Mucosa of gallbladder (tissue), 1 donor: ENCODE data around the gene IL22RA1. TPM values are rescaled to one million over a fixed set of nuclear protein-coding genes. Genes with fewer than 3 reads are reported as not detected.

Experiments
- DNase-seq: peaks from one replicate; pipeline ENCODE4 v3.0.0-alpha.2; 2020; ENCODE audit warnings: low spot score
- total RNA-seq: library from RNA; stranded (reverse); gene quantifications from one replicate; pipeline ENCODE4 v1.2.1, GENCODE V29; 2021
- donor health status: DM: no; HTN: no; CAD: no.

Gene IL22RA1
- total RNA-seq, 1 donor from 2014 or later = 11.6 TPM

DNA sequence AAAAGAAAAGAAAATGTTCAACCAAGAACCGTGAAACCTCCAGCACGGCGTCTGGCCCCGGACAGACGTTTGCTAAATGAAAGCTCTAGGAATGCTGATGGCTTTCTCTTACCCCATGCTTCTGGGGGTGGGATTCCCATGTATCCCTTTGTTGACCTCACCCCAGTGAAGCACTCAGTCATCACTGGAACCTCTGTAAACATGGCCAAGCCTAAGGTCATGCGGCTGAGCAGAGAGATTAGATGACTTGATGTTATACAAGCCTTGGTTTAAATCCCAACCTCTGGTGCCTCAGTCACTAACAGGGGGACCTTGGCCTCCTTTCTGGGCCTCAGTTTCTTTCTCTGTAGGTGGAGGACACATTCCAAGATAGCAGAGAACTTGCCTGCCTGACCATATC is 28.2 kb downstream of the IL22RA1 start:
- DNase-seq = no peak

DNA sequence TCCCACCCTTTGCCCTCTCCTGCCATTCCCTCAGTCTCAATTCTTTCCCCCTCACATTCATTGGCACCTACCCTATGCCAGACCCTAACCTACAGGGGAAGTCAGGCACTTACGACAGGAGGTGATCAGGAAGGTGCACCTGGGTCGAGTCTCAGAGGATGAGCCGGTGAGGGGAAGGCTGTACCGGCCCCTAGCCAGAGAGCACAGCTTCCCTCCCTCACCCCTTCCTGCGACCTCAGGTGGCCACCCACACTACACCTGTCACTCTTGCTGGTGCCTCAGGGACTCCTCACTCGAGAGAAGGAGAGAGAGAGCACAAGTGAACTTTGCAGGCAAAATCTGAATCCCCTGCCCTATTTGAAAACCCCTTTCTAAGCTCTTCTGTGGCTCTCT is 29.3 kb downstream of the IL22RA1 start:
- no peak for DNase-seq

DNA sequence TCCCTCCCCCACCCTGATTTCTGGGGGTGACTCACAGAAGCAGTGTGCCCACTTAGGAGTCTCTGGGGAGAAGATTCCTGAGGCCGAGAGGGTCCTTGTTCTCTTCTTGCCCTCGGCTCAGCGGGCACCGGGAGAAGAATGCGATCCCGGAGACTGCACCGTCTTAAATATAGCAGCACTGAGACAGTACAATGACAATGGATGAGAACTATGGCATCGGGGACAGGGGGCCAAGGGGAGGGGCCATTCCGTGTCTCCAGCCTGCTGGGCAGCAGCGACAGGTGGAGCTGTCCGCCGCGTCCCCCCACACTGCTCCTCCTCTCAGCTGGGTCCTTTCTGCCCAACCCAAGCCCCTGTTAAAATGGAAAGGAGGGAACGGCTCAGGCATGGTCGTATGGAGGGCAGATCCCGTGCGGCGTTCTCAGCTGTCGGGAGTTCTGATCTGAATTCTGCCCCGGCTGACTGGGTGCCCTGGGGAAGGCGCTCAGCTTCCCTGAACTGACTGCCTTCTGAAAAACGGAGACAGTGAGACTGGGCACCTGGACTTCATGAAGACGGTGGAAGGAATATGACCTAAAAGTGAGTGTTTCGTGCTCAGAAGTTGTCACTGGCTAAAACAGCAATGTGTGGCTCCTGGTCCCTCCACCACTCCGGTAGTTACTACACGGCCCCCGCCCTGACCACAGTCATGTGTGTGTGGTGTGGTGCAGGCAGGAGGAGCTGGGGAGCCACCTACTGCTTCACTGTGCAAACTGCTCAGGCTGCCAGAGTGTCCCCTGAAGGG is 30.8 kb downstream of the IL22RA1 start, which contains the start of gene MYOM3:
TSS of gene MYOM3 (minus strand) at position 140 of the 784 bp plus-strand sequence. CDS start 3,499 bp downstream, outside the sequence.
- peak; percentile 60 for DNase-seq

DNA sequence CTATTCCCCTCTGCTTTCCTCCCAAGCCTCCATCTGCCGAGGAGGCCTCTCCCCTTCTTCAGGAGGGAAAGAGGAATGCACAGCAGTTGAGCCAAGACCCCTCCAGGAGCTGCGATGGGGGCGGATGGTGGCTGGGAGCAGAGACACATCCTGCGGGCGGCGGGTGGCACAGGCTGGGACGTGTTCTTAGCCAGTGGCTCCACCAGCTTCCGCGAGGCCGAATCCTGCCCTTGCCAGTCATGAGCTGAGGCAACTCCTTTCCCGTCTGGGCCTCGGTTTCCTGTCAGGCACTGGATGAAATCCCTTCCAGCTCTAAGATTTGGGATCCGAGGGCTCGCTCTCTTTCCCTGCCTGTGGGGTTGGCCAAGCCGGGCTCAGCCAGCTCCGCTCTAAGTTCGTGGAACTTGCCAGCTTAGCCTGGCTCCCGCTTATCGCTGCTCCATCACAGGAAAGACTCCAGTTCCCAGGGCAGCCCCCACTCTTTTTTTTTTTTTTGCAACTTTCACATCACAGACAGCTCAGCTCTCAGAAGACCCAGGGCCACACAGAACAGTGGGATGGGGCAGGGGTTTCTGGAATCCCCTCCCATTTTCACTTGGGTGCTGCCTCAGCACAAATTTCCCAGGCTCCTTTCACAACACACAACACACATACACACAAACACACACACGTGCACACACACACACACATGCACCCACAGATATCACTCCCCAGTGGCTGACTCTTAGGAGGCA is 31.5 kb downstream of the IL22RA1 start:
- no peak for DNase-seq

DNA sequence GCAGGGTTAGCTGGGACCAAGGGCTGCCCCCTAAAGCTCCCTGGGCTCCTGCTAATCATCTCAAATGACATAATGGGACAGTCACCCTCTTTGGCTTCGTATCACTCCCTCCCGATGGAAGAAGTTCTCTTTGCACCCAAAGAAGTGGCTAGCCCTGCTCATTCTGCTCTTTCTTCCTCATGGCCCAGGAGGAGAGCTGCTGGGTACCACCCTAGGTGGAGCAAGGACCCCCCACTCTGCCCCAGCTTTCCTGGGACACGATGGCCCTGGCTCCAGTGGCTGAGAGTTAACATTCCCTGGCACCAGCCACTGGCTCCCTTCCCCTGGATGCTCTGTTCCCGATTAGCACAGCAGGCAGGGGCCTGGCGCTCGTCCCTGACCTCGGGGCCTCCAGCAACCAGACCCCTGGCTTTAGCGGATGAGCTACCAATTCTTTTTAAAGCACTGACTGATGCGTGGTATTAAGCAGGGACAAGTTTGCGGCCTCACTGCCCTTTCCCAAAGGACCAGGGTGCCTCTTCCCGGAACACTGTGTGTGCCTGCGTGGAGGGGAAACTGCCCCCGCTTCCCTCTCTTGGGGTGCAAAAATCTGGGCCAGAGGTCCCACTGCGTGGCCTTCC is 32.2 kb downstream of the IL22RA1 start:
- DNase-seq = no peak

DNA sequence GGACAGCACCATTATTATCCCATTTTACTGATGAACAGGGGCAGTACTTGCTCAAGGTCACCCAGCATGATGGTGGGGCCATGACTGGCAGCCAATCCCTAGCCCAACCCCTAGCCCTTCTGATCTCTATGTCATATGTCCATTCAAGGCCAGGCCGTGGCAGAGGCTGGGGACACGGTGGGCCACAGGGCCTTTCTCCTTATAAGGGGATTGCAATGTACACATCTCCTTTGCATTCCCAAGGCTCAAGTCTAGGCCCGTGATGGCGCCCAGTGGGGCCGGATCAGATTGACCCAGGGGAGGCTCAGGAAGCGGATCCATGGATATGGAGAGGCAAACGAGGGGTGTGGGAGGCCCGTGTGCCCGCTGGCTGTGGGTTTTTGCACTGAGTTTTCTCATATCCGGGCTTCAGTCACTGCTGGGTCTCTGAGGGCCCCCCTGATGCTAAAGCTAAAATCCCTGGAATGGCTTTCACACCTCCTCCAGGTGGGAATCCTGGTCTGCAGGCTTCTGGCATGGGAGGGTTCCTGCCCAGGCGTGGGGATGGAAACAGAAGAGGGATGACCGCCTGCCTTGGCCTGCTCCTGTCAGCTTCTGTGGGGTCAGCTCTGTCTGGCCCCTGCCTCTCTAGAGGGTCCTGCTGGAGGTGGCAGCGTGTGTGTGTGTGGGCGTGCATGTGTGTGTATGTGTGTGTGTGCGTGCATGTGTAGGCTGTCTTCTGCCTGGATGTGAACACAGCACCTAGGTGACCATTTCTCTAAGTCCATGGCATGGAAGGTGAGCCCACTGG is 33.1 kb downstream of the IL22RA1 start:
- DNase-seq = no peak

DNA sequence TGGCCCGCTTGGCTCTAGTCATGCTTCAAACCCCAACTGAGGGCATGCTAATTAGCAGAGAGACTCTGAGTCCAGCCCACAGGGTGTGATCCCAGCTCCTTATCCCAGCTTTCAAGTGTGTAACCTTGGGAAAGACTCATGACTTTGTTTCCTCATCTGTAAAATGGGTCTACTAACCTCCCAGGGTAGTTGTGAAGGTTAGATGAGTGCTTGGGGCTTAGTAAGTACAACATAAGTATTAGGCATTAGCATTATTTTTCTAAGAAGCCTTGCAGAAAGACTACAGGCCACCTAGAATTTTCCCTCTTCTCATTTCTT is 33.8 kb downstream of the IL22RA1 start:
- no peak for DNase-seq

DNA sequence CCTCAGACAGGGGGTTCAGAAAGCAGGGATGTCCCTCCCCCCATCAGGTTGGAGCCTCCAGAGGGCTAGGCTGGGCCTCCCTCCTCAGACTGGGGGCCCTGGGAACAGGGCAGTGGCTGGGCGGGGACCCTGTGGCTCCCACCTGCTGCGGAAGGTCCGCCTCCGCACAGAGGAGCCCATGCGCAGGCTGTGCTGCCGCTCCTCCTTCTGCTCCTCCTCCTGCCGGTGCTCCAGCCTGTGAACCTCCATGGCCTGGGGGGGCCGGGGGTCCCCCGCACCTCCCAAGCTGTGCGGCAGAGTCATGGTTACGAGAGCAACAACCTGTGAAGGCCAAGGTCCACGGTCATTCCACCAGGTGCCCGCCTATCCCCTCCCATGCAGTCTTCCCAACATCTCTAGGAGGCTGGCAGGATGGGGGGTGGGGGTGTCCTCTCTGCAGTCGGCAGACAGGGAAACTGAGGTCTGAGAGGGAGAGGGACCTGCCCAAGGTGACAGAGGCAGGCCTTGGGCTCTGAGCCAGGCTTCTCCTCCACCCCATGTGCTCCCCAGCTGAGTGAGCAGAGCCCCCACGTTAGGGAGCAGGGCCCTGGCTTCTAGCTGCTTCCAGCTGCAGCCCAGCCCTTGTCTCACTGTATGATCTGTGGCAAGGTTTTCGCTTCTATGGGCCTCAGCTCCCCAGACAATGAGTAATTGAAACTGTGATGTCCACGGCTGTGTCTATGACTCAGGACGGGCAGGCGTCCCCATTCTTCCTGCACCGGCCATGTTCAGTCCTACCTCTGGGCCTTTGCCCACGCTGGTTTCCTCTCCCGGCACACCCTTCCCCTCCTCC is 34.4 kb downstream of the IL22RA1 start:
- no peak for DNase-seq

DNA sequence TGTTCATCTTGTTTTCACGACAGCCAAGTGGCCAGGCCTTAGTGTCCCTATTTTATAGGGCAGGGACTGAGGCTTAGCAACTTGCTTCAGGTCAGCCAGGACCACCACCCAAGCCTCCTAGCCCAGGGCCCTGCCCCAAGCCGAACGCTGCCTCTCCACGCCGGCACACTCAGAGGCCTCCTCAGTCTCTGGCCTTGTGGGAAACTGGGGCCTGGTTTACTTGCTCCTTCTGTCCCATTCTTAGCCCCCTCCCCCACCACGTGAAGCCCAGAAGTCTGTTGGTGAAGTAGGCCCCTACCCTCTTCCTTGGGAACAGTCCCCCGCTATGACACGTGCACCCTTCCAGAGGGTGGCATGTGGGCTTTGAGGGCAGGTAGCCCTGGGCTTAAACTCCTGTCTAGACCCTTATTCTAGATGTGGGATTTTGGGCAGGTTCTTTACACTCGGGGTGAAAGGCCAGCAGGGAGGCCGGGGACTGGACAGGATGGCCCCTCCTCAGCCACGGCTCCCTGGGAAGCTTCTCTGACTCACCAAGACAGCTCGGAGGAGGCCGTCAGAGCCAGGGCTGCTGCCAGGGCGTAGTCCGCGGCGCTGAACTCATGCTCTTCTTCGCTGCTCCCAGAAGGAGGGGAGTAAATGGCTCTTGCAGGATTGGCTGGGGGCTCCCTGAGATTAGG is 35.3 kb downstream of the IL22RA1 start:
- no peak for DNase-seq

DNA sequence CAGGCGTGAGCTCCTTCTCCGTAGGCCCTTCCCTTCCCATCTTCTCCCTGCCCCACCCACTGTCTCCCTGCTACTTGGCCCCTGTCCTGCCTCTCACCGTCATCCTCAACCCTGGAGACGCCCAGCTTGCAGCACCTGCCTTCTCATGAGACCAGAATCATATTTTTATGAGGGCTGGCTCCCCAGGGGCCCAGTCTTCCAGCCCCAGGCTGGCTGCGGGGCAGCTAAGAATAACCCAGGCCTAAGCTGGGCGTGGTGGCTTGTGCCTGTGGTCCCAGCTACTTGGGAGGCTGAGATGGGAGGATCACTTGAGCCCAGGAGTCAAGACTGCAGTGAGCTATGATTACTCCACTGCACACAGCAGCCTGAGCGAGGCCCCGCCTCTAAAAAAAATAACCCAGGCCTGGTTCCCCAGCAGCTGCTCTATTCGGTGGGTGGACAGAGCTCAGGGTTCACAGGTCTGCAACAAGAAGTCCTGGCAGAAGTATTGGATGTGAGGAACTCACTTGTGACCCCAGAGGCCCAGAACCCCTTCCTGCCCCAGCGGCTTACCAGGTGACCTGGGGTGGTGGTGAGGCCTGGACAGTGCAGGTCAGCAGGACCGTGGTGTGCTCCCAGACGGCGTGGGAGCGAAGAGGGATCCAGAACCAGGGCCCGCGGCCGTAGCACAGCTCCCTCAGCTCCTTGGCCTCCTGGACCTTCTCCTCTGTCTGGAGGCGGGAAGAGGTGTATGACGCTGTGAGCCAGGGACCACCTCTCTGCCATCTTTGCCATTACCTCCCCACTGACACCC is 37.4 kb downstream of the IL22RA1 start:
- no peak for DNase-seq

DNA sequence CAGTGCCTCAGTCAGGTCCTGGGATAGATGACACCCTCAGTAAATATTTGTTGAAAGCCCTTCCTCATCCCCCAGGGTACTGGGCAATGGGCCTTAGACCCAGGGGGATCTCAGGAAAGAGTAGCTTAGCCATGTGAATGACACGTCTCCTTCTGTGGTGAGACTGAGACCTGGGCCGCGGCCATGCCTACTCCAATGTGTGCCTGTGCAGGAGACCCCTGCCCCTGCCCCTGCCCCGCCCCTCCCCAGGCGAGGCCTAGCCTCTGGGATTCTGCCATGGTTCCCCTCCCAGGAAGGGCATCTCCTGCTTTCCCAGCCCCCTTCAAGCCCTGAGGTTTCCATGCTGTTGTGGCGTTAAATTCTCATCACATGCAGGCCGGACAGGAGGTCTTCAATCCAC is 38.1 kb downstream of the IL22RA1 start:
- no peak for DNase-seq

DNA sequence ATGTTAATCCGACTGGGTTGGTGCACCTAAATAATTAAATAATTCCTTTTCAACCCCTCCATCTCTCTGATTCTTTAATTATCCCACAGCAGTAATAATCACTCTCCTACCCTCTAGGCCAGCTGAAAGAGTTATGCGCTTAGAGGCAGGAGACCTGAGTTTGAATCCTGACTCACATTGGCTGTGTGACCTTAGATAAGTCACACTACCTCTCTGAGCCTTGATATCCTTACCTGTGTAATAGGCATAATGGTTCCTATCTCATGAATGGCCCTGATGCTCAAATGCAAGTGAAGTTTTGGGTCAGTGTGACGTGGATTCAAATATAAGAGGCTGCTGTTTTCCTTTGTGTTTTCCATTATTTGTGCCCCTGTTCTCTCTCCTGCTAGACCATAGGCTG is 39.1 kb downstream of the IL22RA1 start:
- no peak for DNase-seq

DNA sequence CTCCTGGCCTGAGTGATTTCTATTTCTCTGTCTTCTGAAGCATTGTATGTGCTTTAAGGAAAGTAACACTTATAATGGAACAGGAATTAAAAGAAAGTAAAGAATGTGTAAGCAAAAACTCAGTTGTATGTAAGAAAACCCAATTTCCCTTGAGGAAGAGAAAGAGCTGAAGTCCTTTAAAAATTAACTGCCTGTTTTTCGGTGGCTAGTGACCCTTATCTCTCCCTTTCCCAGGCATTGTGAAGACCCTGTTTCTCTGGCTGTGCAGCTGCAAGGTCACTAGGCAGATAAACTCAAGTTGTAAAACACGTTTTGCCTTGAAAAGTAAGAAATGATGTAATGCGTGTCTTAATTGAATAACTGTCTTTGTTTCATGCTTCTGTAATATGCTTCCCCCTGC is 39.5 kb downstream of the IL22RA1 start:
- no peak for DNase-seq

DNA sequence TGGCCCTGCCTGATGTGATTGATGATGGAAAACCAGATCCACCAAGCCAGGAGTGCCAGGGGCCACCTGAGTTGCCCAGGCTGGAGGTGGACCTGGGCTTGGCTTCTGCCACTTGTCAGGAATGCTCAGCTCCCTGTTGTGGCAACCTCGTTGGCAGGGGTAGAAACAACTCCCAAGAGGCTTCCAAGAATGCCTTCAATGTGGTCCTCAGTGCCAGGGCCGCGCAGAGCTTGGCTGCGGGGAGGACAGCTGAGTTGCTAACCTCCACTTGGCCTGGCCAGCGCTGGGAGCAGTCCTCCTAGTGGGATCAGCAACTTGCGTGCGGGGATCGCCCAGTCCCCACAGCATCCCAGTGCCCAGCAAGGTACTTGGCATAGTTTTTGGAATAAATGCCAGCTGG is 40.0 kb downstream of the IL22RA1 start:
- no peak for DNase-seq

DNA sequence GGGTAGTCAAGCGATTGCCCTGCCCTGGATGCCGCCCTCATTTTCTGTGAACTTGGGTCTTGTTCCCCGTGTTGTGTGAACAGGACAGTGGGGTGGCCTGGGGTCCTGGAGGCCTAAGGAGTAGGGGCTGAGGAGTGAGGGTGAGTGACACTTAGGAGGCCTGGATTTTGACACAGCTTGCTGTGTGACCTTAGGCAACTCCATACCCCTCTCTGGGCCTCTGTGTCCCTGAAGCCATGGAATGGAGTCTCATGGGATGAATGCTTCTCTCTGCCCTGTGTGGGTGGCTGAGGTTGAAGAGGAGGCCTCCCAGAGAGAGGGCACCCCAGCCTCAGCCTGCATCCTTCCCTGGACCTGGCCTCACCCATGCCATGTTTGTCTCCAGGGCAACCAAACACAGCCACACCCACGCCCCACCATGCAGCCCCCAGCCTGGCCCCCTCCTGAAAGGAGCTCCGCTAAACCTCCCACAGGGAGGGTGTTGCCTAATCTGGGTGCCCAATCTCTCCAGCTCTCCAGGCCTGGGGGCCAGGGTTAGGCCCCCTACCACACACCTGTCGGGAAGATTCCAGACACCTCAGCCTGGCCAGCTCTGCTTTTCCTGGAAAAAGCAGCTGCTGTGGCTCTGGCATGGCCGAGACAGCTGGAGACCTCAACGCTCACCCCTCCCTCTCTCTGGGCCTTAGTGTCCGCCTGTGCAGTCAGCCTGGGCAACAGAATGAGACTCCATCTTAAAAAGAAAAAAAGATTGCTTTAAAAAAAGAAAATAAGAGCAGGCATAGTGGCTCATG is 40.9 kb downstream of the IL22RA1 start:
- DNase-seq = no peak

DNA sequence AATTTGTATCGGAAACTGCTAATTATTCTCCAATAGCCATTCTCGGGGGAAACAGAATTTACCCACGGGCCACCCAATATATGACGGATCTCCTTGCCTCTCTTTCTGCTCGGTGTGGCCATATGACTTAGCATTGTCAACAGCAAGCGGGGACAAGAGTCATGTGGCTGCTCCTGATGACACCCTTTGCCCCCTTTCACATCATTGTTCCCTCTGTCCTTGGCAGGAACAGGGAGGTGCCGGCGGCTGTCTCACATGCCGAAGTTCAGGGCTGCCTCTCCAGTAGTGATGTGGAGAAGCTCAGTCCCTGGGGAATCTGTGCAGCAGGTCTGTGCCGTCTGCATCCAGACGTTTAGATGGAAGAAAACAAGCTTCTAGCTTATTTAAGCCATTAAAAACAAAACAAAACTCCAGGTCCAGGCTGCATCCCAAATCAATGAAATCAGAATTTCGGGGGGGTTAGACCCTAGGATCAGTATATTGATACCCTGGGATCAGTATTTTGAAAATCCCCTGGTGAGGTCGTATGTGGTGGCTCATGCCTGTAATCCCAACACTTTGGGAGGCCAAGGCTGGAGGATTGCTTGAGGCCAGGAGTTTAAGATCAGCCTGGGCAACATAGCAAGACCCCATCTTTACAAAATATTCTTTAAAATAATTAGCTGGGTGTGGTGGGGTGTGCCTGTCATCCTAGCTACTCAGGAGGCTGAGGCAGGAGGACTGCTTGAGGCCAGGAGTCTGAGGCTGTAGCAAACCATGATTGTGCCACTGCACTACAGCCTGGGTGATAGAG is 41.8 kb downstream of the IL22RA1 start:
- no peak for DNase-seq

DNA sequence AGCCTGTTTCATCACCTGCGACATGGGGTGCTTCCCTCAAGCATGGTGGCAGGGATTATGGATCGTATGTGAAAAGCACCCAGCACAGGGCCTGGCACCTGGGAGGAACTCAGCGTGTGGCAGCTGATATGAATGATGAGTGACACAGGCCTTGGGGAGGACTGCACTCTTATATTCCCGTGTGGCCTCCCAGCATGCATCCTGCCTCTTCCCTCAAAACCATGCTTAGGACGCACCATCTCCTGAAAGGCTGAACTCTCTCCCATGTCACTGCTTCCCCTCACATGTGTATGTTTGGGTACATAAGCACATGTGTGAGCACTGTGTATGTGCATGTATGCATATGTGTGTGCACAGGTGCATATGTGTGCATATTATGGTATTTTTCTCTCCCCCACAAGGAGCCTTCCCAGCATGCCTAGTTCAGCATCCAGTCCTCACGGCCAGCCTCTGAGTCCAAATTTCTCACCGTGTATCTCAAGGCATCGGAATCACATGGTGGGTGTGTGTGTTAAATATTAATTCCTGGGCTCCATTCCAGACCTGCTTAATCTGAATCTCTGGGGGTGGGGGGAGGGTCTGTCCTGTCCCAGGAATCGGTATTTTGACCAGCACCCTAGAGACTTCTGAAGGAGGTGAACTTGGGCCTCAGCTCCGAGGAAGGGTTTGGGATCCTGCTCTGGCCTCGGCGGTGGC is 43.8 kb downstream of the IL22RA1 start:
- DNase-seq = peak; percentile 31

DNA sequence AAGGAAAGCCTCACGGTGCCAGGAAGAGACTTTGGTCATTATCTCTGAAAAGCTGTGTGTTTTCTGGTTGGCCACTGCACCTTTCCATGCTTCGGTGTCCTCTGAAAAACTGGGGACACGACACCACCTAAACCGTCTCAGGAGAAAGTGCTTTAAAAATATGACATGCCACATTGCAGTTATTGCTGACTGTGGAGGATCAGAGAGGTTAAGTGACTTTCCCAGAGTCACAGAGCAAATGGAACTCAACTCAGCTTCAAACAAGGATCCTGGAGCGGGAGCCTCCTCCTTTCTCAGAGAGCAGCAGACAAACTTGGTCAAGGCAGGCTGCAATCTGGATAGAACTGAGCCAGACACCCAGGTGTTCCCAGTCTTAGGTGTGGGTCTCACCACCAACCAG is 44.8 kb downstream of the IL22RA1 start:
- no peak for DNase-seq
